Fibroblast of skin of scalp (primary cell): ENCODE measurements around the gene MALRD1.
"Not testable (repeated sequence)": the region's sequence is repeated elsewhere in the genome, so short reads cannot be mapped to it uniquely, and the experiment has no call there.

Source experiments
- DNase-seq: peaks from one replicate; pipeline ENCODE4 v3.0.0-alpha.2; 2013

MALRD1 gene

GRCh38 chr10:19498393-19499290, 450.0 kb downstream of the MALRD1 start:
- DNase-seq, result no peak

GRCh38 chr10:19499291-19499770, 450.7 kb downstream of the MALRD1 start:
- no peak for DNase-seq

GRCh38 chr10:19500959-19501358, 452.4 kb downstream of the MALRD1 start:
- no peak for DNase-seq

GRCh38 chr10:19505320-19506312, 457.0 kb downstream of the MALRD1 start:
- DNase-seq, result no peak

GRCh38 chr10:19510005-19510732, 461.6 kb downstream of the MALRD1 start:
- not testable (repeated sequence) for DNase-seq

- no peak for DNase-seq
These were observed 469.5 kb downstream of the MALRD1 start for GRCh38 chr10:19518109-19518508.

GRCh38 chr10:19518632-19519031, 470.0 kb downstream of the MALRD1 start:
- no peak for DNase-seq

- DNase-seq, result no peak
These were observed 482.7 kb downstream of the MALRD1 start for GRCh38 chr10:19531324-19531723.

- DNase-seq, result no peak
These were observed 483.8 kb downstream of the MALRD1 start for GRCh38 chr10:19532411-19532810.

- DNase-seq, result no peak
These were observed 492.7 kb downstream of the MALRD1 start for GRCh38 chr10:19541299-19541698.

- DNase-seq, result no peak
These were observed 497.6 kb downstream of the MALRD1 start for GRCh38 chr10:19546224-19546623.

GRCh38 chr10:19549503-19549902, 500.9 kb downstream of the MALRD1 start:
- no peak for DNase-seq

GRCh38 chr10:19556666-19557065, 508.1 kb downstream of the MALRD1 start:
- DNase-seq, result no peak

- DNase-seq, result no peak
These were observed 512.6 kb downstream of the MALRD1 start for GRCh38 chr10:19561181-19561580.

GRCh38 chr10:19563388-19564141, 515.0 kb downstream of the MALRD1 start:
- no peak for DNase-seq

GRCh38 chr10:19570120-19570519, 521.5 kb downstream of the MALRD1 start:
- peak; percentile 29 for DNase-seq

- DNase-seq, result no peak
These were observed 522.4 kb downstream of the MALRD1 start for GRCh38 chr10:19570991-19571390.

- no peak for DNase-seq
These were observed 523.5 kb downstream of the MALRD1 start for GRCh38 chr10:19572056-19572455.

GRCh38 chr10:19576576-19576975, 528.0 kb downstream of the MALRD1 start:
- no peak for DNase-seq

GRCh38 chr10:19577381-19577780, 528.8 kb downstream of the MALRD1 start:
- no peak for DNase-seq

GRCh38 chr10:19577807-19578206, 529.2 kb downstream of the MALRD1 start:
- DNase-seq, result no peak

- no peak for DNase-seq
These were observed 530.0 kb downstream of the MALRD1 start for GRCh38 chr10:19578571-19578970.
